ENCODE results near the gene ALK. TPM values are rescaled to one million over a fixed set of nuclear protein-coding genes. Genes with fewer than 3 reads are reported as not detected.

Gene ALK
- total and polyA plus RNA-seq, 10 of the 15 experiments (the other 5 are each of a cell fraction or from before 2014, with no cell fraction given), result 0.11 TPM; not detected in 9

DNA sequence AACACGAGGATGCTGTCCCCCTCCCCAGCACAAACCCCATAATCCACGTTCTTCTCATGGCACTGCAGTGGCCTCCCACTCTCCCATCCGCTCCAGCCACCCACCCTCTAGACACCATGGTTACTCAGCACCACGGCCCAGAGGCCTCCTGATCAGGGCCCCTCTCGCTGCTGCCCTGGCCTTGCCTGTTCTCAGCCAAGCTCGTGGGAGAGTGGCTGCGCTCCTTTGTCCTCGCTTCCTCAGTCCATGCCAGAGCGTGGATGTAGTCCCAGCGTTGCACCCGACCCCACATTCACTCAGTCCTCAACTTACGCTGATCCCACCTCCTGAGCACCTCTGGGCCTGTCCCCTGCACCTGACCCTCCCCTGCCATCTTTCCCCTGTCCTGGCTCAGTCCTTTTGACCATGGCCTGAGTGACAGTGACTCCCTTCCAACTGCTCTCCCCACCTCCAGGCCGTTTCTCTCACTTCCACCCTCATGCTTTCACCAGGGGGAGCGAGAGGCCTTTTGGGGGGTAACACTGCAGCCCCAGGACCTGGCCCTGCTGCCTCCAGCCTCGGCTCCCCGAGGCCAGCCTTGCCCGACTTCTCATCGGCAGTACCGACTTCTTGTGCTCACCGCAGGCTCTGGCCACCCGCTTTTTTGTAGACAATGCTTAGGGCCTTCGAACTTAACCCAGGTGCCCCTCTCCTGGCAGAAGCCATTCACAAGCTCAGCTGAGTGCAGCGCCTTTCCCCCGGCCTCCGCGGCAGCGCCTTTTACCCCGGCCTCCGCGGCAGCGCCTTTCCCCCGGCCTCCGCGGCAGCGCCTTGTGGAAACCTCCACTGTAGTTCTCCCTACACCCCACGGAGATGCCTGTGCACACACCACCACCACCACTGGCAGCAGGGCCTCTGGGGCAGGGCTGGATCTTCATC lies 674.7 kb downstream of the ALK start:
- Histone ChIP-seq H3K27me3 (replicated peaks in 1 of 2; ENCODE audit: control insufficient read depth in 2 of 2, insufficient read depth in 2 of 2, low read length in 1 of 2) (no peaks in the 10 kb centered on the region), H3K9me3 (replicated peaks; ENCODE audit: control insufficient read depth, insufficient read depth, low read length) (no peaks in the 10 kb centered on the region), H2AFZ (ENCODE audit: control insufficient read depth, low read depth, low read length) (no peak overlapping the region), H3K36me3 (ENCODE audit: control insufficient read depth in 2 of 2, insufficient read depth in 2 of 2, low read length in 1 of 2) (no peaks in the 10 kb centered on the region), H3K4me3 (no peak overlapping the region), H3K27ac (ENCODE audit: control insufficient read depth, insufficient read depth) (no peak overlapping the region), H3K4me2 (ENCODE audit: control insufficient read depth, insufficient read depth) (no peak overlapping the region), H3K4me1 (ENCODE audit: control insufficient read depth, insufficient read depth, low read length) (peaks cover 13% of the 10 kb centered on the region), H3K9ac (ENCODE audit: control insufficient read depth, insufficient read depth, low read length) (no peak overlapping the region), H3K79me2 (ENCODE audit: control insufficient read depth, insufficient read depth, low read length) (no peaks in the 10 kb centered on the region), H4K20me1 (ENCODE audit: control insufficient read depth, insufficient read depth) (no peaks in the 10 kb centered on the region)
- WGBS (ENCODE audit: insufficient coverage, insufficient replicate concordance, low lambda C conversion rate, missing lambda C conversion rate), result 94% methylated on average over 35 of the region's 36 CpGs
- ChIA-PET POLR2A (no interaction called here), RAD21 (ENCODE audit: unreplicated experiment) (no interaction called here), CTCF (no interaction called here), SMC1A (ENCODE audit: uncharacterized antibody, unreplicated experiment) (no interaction called here)
- no TSS peak for BruUV-seq (replicated peaks)
- FAIRE-seq, result no peak
- DNase-seq (ENCODE audit: low read depth, low spot score), result no peak
- in situ Hi-C loops (cut with MboI), result no loop called here
- intact Hi-C loops (cut with micrococcal nuclease; ENCODE audit: unreplicated experiment), result no loop called here
- peak; percentile 14 for ATAC-seq
- no peak for TF ChIP-seq MYC (IDR thresholded peaks at IDR 0.05; ENCODE audit: insufficient read depth, insufficient read length, insufficient replicate concordance, low read length, severe bottlenecking)
- TF ChIP-seq, protein P1, sequence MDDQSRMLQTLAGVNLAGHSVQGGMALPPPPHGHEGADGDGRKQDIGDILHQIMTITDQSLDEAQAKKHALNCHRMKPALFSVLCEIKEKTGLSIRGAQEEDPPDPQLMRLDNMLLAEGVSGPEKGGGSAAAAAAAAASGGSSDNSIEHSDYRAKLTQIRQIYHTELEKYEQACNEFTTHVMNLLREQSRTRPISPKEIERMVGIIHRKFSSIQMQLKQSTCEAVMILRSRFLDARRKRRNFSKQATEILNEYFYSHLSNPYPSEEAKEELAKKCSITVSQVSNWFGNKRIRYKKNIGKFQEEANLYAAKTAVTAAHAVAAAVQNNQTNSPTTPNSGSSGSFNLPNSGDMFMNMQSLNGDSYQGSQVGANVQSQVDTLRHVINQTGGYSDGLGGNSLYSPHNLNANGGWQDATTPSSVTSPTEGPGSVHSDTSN (IDR thresholded peaks at IDR 0.05; ENCODE audit: insufficient replicate concordance, low read depth, low read length), result no peak
- TF ChIP-seq YBX1 (IDR thresholded peaks at IDR 0.05), result no peak
- TF ChIP-seq ZNF207 (IDR thresholded peaks at IDR 0.05; ENCODE audit: borderline replicate concordance), result no peak
- TF ChIP-seq EP300 (IDR thresholded peaks at IDR 0.05; ENCODE audit: borderline replicate concordance in 1 of 2, control insufficient read depth in 1 of 2, low read depth in 2 of 2, low read length in 2 of 2), result no peak
- no peak for TF ChIP-seq EZH2 (IDR thresholded peaks at IDR 0.05; ENCODE audit: borderline replicate concordance, control insufficient read depth, low read depth, low read length)
- no peak for TF ChIP-seq LARP7 (IDR thresholded peaks at IDR 0.05)
- no peak for TF ChIP-seq HDAC6 (IDR thresholded peaks at IDR 0.05; ENCODE audit: unreplicated experiment)
- no peak for TF ChIP-seq EGR1 (IDR thresholded peaks at IDR 0.05; ENCODE audit: borderline replicate concordance in 1 of 2, low read depth in 2 of 2, low read length in 2 of 2)
- no peak for TF ChIP-seq MEF2B (IDR thresholded peaks at IDR 0.05; ENCODE audit: partially characterized antibody, poor library complexity, severe bottlenecking)
- TF ChIP-seq NR2C1 (IDR thresholded peaks at IDR 0.05), result no peak
- TF ChIP-seq, protein P2, sequence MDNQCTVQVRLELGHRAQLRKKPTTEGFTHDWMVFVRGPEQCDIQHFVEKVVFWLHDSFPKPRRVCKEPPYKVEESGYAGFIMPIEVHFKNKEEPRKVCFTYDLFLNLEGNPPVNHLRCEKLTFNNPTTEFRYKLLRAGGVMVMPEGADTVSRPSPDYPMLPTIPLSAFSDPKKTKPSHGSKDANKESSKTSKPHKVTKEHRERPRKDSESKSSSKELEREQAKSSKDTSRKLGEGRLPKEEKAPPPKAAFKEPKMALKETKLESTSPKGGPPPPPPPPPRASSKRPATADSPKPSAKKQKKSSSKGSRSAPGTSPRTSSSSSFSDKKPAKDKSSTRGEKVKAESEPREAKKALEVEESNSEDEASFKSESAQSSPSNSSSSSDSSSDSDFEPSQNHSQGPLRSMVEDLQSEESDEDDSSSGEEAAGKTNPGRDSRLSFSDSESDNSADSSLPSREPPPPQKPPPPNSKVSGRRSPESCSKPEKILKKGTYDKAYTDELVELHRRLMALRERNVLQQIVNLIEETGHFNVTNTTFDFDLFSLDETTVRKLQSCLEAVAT (IDR thresholded peaks at IDR 0.05), result no peak
- TF ChIP-seq, protein P3, sequence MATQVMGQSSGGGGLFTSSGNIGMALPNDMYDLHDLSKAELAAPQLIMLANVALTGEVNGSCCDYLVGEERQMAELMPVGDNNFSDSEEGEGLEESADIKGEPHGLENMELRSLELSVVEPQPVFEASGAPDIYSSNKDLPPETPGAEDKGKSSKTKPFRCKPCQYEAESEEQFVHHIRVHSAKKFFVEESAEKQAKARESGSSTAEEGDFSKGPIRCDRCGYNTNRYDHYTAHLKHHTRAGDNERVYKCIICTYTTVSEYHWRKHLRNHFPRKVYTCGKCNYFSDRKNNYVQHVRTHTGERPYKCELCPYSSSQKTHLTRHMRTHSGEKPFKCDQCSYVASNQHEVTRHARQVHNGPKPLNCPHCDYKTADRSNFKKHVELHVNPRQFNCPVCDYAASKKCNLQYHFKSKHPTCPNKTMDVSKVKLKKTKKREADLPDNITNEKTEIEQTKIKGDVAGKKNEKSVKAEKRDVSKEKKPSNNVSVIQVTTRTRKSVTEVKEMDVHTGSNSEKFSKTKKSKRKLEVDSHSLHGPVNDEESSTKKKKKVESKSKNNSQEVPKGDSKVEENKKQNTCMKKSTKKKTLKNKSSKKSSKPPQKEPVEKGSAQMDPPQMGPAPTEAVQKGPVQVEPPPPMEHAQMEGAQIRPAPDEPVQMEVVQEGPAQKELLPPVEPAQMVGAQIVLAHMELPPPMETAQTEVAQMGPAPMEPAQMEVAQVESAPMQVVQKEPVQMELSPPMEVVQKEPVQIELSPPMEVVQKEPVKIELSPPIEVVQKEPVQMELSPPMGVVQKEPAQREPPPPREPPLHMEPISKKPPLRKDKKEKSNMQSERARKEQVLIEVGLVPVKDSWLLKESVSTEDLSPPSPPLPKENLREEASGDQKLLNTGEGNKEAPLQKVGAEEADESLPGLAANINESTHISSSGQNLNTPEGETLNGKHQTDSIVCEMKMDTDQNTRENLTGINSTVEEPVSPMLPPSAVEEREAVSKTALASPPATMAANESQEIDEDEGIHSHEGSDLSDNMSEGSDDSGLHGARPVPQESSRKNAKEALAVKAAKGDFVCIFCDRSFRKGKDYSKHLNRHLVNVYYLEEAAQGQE (IDR thresholded peaks at IDR 0.05; ENCODE audit: low read depth, low read length), result no peak
- no peak for TF ChIP-seq CBX5 (IDR thresholded peaks at IDR 0.05; ENCODE audit: low read depth)

All from GM12878 (cell line).